Measurements from ENCODE around the gene CHST9. TPM values are rescaled to one million over a fixed set of nuclear protein-coding genes. Genes with fewer than 3 reads are reported as not detected.

Gene CHST9
- total and polyA plus RNA-seq, 10 of the 15 experiments (the other 5 are each of a cell fraction or from before 2014, with no cell fraction given), result 0.34 TPM; not detected in 9

- TF ChIP-seq, protein P1, sequence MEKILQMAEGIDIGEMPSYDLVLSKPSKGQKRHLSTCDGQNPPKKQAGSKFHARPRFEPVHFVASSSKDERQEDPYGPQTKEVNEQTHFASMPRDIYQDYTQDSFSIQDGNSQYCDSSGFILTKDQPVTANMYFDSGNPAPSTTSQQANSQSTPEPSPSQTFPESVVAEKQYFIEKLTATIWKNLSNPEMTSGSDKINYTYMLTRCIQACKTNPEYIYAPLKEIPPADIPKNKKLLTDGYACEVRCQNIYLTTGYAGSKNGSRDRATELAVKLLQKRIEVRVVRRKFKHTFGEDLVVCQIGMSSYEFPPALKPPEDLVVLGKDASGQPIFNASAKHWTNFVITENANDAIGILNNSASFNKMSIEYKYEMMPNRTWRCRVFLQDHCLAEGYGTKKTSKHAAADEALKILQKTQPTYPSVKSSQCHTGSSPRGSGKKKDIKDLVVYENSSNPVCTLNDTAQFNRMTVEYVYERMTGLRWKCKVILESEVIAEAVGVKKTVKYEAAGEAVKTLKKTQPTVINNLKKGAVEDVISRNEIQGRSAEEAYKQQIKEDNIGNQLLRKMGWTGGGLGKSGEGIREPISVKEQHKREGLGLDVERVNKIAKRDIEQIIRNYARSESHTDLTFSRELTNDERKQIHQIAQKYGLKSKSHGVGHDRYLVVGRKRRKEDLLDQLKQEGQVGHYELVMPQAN (conservative IDR thresholded peaks at IDR 0.05), result no peak
- no peak for TF ChIP-seq BMI1 (IDR thresholded peaks at IDR 0.05; ENCODE audit: borderline replicate concordance)
Measured at GRCh38 chr18:27138079-27138478, 47.0 kb downstream of the CHST9 start (continued).

- Histone ChIP-seq H3K4me3 (no peak overlapping the region), H3K9ac (ENCODE audit: control insufficient read depth, insufficient read depth, low read length) (no peak overlapping the region), H3K27ac (ENCODE audit: control insufficient read depth, insufficient read depth) (no peak overlapping the region), H3K36me3 (ENCODE audit: control insufficient read depth in 2 of 2, insufficient read depth in 2 of 2, low read length in 1 of 2) (no peaks in the 10 kb centered on the region), H2AFZ (ENCODE audit: control insufficient read depth, low read depth, low read length) (no peak overlapping the region), H4K20me1 (ENCODE audit: control insufficient read depth, insufficient read depth) (no peaks in the 10 kb centered on the region), H3K4me2 (ENCODE audit: control insufficient read depth, insufficient read depth) (no peak overlapping the region), H3K27me3 (replicated peaks in 1 of 2; ENCODE audit: control insufficient read depth in 2 of 2, insufficient read depth in 2 of 2, low read length in 1 of 2) (no peaks in the 10 kb centered on the region), H3K9me3 (replicated peaks; ENCODE audit: control insufficient read depth, insufficient read depth, low read length) (no peaks in the 10 kb centered on the region), H3K79me2 (ENCODE audit: control insufficient read depth, insufficient read depth, low read length) (no peaks in the 10 kb centered on the region), H3K4me1 (ENCODE audit: control insufficient read depth, insufficient read depth, low read length) (no peaks in the 10 kb centered on the region)
- 44% methylated on average over 4 of the region's 4 CpGs for WGBS (ENCODE audit: insufficient coverage, insufficient replicate concordance, low lambda C conversion rate, missing lambda C conversion rate)
- intact Hi-C loops (cut with micrococcal nuclease; ENCODE audit: unreplicated experiment), result no loop called here
- no TSS peak for BruUV-seq (replicated peaks)
- ChIA-PET POLR2A (no interaction called here), CTCF (interaction anchor here (0.5 kb wide), 1 partner anchor 11 kb away, joined by 3 read pairs; no protein-coding TSS in a partner anchor), RAD21 (ENCODE audit: unreplicated experiment) (no interaction called here), SMC1A (ENCODE audit: uncharacterized antibody, unreplicated experiment) (interaction anchor here (1.2 kb wide), 1 partner anchor 15 kb away, joined by 4 read pairs; no protein-coding TSS in a partner anchor)
- DNase-seq (ENCODE audit: low read depth, low spot score), result no peak
- ATAC-seq, result no peak
- in situ Hi-C loops (cut with MboI), result no loop called here
- no peak for FAIRE-seq
- TF ChIP-seq HSF1 (IDR thresholded peaks at IDR 0.05; ENCODE audit: low read depth, low read length) (no peak), POLR2AphosphoS5 (IDR thresholded peaks at IDR 0.05; ENCODE audit: low read length) (no peak), NFYA (IDR thresholded peaks at IDR 0.05; ENCODE audit: borderline replicate concordance, low read depth, low read length) (no peak), HCFC1 (IDR thresholded peaks at IDR 0.05; ENCODE audit: low read length) (no peak), PAX8 (IDR thresholded peaks at IDR 0.05) (no peak), EGR1 (IDR thresholded peaks at IDR 0.05; ENCODE audit: borderline replicate concordance in 1 of 2, low read depth in 2 of 2, low read length in 2 of 2) (no peak), E4F1 (IDR thresholded peaks at IDR 0.05; ENCODE audit: borderline replicate concordance, partially characterized antibody) (no peak), RFX5 (IDR thresholded peaks at IDR 0.05; ENCODE audit: low read depth, low read length) (no peak), HDGF (IDR thresholded peaks at IDR 0.05) (no peak), TARDBP (IDR thresholded peaks at IDR 0.05; ENCODE audit: borderline replicate concordance) (no peak), NR2C2 (IDR thresholded peaks at IDR 0.05; ENCODE audit: borderline replicate concordance, control insufficient read depth, insufficient read length, low read depth) (no peak)
- TF ChIP-seq, protein P2, sequence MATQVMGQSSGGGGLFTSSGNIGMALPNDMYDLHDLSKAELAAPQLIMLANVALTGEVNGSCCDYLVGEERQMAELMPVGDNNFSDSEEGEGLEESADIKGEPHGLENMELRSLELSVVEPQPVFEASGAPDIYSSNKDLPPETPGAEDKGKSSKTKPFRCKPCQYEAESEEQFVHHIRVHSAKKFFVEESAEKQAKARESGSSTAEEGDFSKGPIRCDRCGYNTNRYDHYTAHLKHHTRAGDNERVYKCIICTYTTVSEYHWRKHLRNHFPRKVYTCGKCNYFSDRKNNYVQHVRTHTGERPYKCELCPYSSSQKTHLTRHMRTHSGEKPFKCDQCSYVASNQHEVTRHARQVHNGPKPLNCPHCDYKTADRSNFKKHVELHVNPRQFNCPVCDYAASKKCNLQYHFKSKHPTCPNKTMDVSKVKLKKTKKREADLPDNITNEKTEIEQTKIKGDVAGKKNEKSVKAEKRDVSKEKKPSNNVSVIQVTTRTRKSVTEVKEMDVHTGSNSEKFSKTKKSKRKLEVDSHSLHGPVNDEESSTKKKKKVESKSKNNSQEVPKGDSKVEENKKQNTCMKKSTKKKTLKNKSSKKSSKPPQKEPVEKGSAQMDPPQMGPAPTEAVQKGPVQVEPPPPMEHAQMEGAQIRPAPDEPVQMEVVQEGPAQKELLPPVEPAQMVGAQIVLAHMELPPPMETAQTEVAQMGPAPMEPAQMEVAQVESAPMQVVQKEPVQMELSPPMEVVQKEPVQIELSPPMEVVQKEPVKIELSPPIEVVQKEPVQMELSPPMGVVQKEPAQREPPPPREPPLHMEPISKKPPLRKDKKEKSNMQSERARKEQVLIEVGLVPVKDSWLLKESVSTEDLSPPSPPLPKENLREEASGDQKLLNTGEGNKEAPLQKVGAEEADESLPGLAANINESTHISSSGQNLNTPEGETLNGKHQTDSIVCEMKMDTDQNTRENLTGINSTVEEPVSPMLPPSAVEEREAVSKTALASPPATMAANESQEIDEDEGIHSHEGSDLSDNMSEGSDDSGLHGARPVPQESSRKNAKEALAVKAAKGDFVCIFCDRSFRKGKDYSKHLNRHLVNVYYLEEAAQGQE (IDR thresholded peaks at IDR 0.05; ENCODE audit: low read depth, low read length), result no peak
Measured at GRCh38 chr18:27136208-27136535, 48.9 kb downstream of the CHST9 start.

Data from GM12878 (cell line).